PFSK-1 (cell line): ENCODE measurements around the gene TMEM250.

Source experiments
- REST ChIP-seq, 2 experiments: IDR thresholded peaks; 2 replicates each; pipeline versions ENCODE4 v1.6.1 to v1.8.0; 2011 to 2012; ENCODE audit warnings: low read depth in 2 of 2, low read length in 2 of 2, control low read depth in 1 of 2, inconsistent platforms in 1 of 2, mild to moderate bottlenecking in 1 of 2, moderate library complexity in 1 of 2; ENCODE audit not compliant: insufficient read depth in 1 of 2
- TAF1 ChIP-seq: IDR thresholded peaks from 2 replicates; pipeline ENCODE4 v1.6.1; 2012; ENCODE audit warnings: low read length, control low read depth, borderline replicate concordance; ENCODE audit not compliant: insufficient read depth

GRCh38 chr9:136152543-136152866, 33.8 kb upstream of the TMEM250 start:
- TF ChIP-seq TAF1: no peak
- TF ChIP-seq REST (IDR thresholded peaks at IDR 0.05; ENCODE audit: insufficient read depth in 1 of 2, low read depth in 2 of 2, low read length in 2 of 2): no peak
